ENCODE measurements around the gene ENPP6.

ENPP6 gene

GRCh38 chr4:184217634-184218033 is at the start of gene ENPP6:
TSS of gene ENPP6 (minus strand) at chr4:184217873. CDS start at chr4:184217819, 54 bp downstream.
- no peak for DNase-seq

- no peak for DNase-seq
These were observed 49.5 kb upstream of the ENPP6 start for GRCh38 chr4:184267206-184267608.

- DNase-seq: no peak
These were observed 48.1 kb upstream of the ENPP6 start for GRCh38 chr4:184265546-184266351.

- DNase-seq: peak; percentile 93
These were observed 46.4 kb upstream of the ENPP6 start for GRCh38 chr4:184263910-184264732.

- DNase-seq: no peak
These were observed 45.8 kb upstream of the ENPP6 start for GRCh38 chr4:184263461-184263860.

GRCh38 chr4:184262901-184263300 is 45.2 kb upstream of the ENPP6 start:
- DNase-seq: no peak

- no peak for DNase-seq
These were observed 43.6 kb upstream of the ENPP6 start for GRCh38 chr4:184261246-184261645.

- no peak for DNase-seq
These were observed 42.2 kb upstream of the ENPP6 start for GRCh38 chr4:184259866-184260265.

GRCh38 chr4:184259081-184259480 is 41.4 kb upstream of the ENPP6 start:
- DNase-seq: no peak

- no peak for DNase-seq
These were observed 38.4 kb upstream of the ENPP6 start for GRCh38 chr4:184255871-184256642.

- no peak for DNase-seq
These were observed 37.7 kb upstream of the ENPP6 start for GRCh38 chr4:184255361-184255760.

- no peak for DNase-seq
These were observed 35.4 kb upstream of the ENPP6 start for GRCh38 chr4:184253072-184253420.

GRCh38 chr4:184252136-184253071 is 34.7 kb upstream of the ENPP6 start:
- no peak for DNase-seq

GRCh38 chr4:184251670-184251980 is 34.0 kb upstream of the ENPP6 start:
- no peak for DNase-seq

- no peak for DNase-seq
These were observed 33.4 kb upstream of the ENPP6 start for GRCh38 chr4:184250795-184251669.

- DNase-seq: no peak
These were observed 30.5 kb upstream of the ENPP6 start for GRCh38 chr4:184248216-184248615.

GRCh38 chr4:184247421-184247820 is 29.7 kb upstream of the ENPP6 start:
- DNase-seq: no peak

- DNase-seq: no peak
These were observed 28.8 kb upstream of the ENPP6 start for GRCh38 chr4:184246426-184246825.

- DNase-seq: no peak
These were observed 20.5 kb upstream of the ENPP6 start for GRCh38 chr4:184238072-184238745.

- DNase-seq: peak; percentile 40
These were observed 19.9 kb upstream of the ENPP6 start for GRCh38 chr4:184237612-184238011.

- DNase-seq: no peak
These were observed 17.9 kb upstream of the ENPP6 start for GRCh38 chr4:184235526-184235925.
